Mesothelial cell of epicardium (in vitro differentiated cells): ENCODE results near the gene AGBL2. TPM values are rescaled to one million over a fixed set of nuclear protein-coding genes. Genes with fewer than 3 reads are reported as not detected.
A peak's percentile ranks its signal among the peaks of the same experiment; 100 is the strongest.

ENCODE experiments used
- DNase-seq, 2 experiments: peaks; one replicate each; pipeline ENCODE4 v3.0.0; 2021; ENCODE audit warnings: low spot score in 2 of 2; ENCODE audit not compliant: unreplicated experiment in 2 of 2
- H3K27ac Mint-ChIP-seq: 2 replicates; pipeline ENCODE4 v1.8.0; 2021; ENCODE audit warnings: mixed read lengths
- H3K27me3 Mint-ChIP-seq: 2 replicates; pipeline ENCODE4 v1.8.0; 2021; ENCODE audit warnings: low read depth, mixed read lengths
- H3K36me3 Mint-ChIP-seq: 2 replicates; pipeline ENCODE4 v1.8.0; 2021; ENCODE audit warnings: mixed read lengths
- H3K4me1 Mint-ChIP-seq: 2 replicates; pipeline ENCODE4 v1.8.0; 2021; ENCODE audit warnings: mixed read lengths
- H3K4me3 Mint-ChIP-seq: 2 replicates; pipeline ENCODE4 v1.8.0; 2021; ENCODE audit warnings: mild to moderate bottlenecking, moderate library complexity, mixed read lengths
- H3K9me3 Mint-ChIP-seq: 2 replicates; pipeline ENCODE4 v1.8.0; 2021; ENCODE audit warnings: mixed read lengths
- total RNA-seq: library from RNA; stranded (reverse); gene quantifications from 3 replicates; pipeline ENCODE4 v1.2.1, GENCODE V29; 2021
- TF ChIP-seq, protein P1 (sequence below): fragments of 200-600 bp; sonication (generic); IDR thresholded peaks from one replicate; pipeline ENCODE4 v1.5.0; 2021; ENCODE audit warnings: antibody characterized with exemption; ENCODE audit not compliant: unreplicated experiment

The AGBL2 gene
- total RNA-seq, 1 donor from 2014 or later = 4.6 TPM

DNA sequence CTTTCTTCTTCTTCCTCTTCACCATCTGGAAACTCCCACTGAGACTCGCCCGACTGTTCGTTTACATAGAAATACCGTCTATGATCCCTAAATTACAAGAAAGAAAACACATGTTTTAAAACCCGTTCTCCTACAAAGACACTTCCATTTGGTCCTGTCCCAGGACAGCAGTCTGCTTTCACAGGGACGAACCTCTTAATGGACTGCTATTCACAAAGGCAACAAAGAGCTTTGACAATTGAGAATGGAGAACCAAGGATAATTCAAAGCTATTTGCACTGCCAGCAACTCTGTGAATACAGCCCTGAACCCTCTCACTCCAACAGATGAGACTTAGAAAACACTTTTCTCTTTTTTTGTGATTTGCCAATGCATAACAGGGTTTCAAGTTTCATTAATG is 16.3 kb upstream of the AGBL2 start:
- TF ChIP-seq, protein P1, sequence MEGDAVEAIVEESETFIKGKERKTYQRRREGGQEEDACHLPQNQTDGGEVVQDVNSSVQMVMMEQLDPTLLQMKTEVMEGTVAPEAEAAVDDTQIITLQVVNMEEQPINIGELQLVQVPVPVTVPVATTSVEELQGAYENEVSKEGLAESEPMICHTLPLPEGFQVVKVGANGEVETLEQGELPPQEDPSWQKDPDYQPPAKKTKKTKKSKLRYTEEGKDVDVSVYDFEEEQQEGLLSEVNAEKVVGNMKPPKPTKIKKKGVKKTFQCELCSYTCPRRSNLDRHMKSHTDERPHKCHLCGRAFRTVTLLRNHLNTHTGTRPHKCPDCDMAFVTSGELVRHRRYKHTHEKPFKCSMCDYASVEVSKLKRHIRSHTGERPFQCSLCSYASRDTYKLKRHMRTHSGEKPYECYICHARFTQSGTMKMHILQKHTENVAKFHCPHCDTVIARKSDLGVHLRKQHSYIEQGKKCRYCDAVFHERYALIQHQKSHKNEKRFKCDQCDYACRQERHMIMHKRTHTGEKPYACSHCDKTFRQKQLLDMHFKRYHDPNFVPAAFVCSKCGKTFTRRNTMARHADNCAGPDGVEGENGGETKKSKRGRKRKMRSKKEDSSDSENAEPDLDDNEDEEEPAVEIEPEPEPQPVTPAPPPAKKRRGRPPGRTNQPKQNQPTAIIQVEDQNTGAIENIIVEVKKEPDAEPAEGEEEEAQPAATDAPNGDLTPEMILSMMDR = no peak
- H3K27me3 Mint-ChIP-seq = no peaks in the 10 kb centered on the region
- peaks cover 51% of the 10 kb centered on the region for H3K36me3 Mint-ChIP-seq
- no peak overlapping the region for H3K4me3 Mint-ChIP-seq
- H3K9me3 Mint-ChIP-seq = no peaks in the 10 kb centered on the region
- no peak overlapping the region for H3K27ac Mint-ChIP-seq
- no peaks in the 10 kb centered on the region for H3K4me1 Mint-ChIP-seq
- no peak for DNase-seq

DNA sequence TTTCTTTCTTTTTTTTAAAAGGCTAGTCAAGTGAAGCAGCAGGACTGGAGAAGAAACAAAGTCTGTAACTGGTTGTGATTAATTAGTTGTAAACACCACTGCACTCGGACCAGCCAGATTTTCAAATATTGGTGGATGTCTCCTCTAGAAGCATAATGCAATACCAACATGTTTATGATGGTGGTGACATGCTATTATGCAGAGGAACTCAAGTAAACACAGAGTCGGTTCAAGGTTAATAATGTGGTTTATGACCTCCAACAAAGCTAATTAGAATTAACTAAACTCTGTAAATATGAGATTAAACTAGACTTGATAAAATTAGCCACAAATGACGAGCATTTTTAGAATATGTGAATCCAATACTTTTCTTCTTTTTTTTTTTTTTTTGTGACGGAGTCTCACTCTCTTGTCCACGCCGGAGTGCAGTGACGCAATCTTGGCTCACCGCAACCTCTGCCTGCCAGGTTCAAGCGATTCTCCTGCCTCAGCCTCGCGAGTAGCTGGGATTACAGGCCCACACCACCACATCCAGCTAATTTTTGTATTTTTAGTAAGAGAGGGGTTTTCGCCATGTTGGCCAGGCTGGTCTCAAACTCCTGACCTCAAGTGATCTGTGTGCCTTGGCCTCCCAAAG is 11.8 kb upstream of the AGBL2 start:
- Mint-ChIP-seq H3K36me3 (peaks cover 51% of the 10 kb centered on the region), H3K4me1 (no peaks in the 10 kb centered on the region), H3K4me3 (no peak overlapping the region), H3K27ac (no peak overlapping the region), H3K9me3 (no peaks in the 10 kb centered on the region), H3K27me3 (no peaks in the 10 kb centered on the region)
- no peak for DNase-seq
- TF ChIP-seq, protein P1 = no peak

DNA sequence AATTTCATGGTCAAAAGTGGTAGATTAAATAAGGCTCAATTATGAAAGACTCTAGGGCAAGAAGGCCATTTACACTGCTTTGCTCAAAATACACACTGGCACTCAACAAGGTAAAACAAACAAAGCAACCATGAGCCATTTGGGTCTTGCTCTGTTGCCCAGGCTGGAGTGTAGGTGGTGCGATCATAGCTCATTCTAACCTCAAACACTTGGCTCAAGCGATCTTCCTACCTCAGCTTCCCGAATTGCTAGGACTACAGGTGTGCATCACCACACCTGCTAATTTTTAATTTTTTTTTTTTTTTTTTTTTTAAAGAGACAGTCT is 10.9 kb upstream of the AGBL2 start:
- Mint-ChIP-seq H3K27ac (no peak overlapping the region), H3K9me3 (no peaks in the 10 kb centered on the region), H3K4me1 (no peaks in the 10 kb centered on the region), H3K27me3 (no peaks in the 10 kb centered on the region), H3K4me3 (no peak overlapping the region), H3K36me3 (peaks cover 47% of the 10 kb centered on the region)
- no peak for DNase-seq
- TF ChIP-seq, protein P1 = no peak

DNA sequence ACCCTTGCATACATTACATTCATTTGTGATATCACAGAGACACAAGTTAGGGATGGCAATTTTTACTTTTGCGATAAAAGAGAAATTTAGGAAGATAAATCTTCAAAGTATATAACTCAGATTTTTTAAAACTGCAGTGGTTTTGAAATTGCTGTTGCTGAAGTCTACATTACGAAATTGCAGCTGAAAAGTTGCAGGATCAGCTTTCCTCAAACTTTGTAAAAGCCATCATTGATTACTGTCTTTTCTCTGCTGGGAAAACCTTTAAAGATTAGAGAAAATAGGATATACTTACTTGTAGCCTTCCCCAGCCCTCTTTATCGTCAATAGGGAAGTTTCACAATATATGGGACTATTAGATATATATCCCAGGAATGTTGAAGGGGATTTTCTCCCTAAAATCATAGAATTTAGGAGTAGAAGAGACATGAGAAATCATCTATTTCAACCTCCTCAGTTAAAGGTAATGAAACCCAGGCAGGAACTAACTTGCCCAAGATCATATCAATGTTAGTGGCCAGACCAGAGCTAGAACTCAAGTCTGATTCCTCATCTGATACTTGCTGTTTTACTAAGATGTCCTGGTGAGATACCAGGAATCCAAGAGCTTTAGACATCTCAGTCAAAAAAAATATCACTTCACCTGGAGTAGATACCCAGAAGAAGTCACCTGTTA is 10.4 kb upstream of the AGBL2 start:
- TF ChIP-seq, protein P1 = no peak
- DNase-seq = no peak
- peaks cover 48% of the 10 kb centered on the region for H3K36me3 Mint-ChIP-seq
- H3K4me1 Mint-ChIP-seq = no peaks in the 10 kb centered on the region
- H3K27me3 Mint-ChIP-seq = no peaks in the 10 kb centered on the region
- H3K27ac Mint-ChIP-seq = no peak overlapping the region
- no peaks in the 10 kb centered on the region for H3K9me3 Mint-ChIP-seq
- no peak overlapping the region for H3K4me3 Mint-ChIP-seq

DNA sequence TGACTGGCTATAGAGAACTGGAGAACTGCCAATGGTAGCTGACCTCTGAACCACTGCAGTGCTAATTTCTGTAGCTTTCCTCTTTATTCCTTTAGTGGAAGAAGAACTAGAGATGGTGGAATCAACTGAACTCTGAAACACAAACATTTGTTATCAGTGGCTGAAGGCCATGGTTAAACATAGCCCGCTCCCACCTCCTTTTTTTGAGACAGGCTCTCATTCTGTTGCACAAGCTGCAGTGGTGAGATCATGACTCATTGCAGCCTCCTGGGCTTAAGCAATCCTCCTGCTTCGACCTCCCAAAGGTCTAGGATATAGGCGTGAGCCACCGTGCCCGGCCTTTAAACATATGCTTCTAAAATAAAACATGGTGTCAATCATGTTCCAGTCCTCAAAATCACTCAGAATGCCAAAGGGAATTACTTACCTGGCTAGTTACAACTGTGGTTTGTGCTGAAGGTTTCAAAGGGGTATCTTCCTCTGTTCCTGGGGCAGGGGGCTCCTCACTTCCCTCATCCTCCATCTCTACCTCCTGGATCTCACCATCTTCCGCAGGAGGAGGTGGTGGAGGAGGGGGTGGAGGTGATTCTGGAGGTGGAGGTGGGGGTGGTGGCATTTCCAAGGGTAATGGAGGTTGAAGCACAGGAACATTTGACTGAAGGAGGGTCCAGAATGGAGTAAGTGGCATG is 9.0 kb upstream of the AGBL2 start:
- peak overlapping the region; percentile 44 for H3K27ac Mint-ChIP-seq

More for the DNA sequence above, 9.0 kb upstream of the AGBL2 start:
- Mint-ChIP-seq H3K36me3 (peaks cover 44% of the 10 kb centered on the region), H3K9me3 (no peaks in the 10 kb centered on the region), H3K4me3 (no peak overlapping the region), H3K4me1 (no peaks in the 10 kb centered on the region), H3K27me3 (no peaks in the 10 kb centered on the region)
- TF ChIP-seq, protein P1 = no peak
- DNase-seq = no peak
